Activated CD4-positive, alpha-beta T cell treated with anti-CD3 and anti-CD28 coated beads, Interleukin-10, Interleukin-2, amounts not matched to agents 100 ng/mL and 50 ng/mL, durations not matched to agents 16 hours and 8 hours (primary cell): ENCODE measurements around the gene HOXC5.
A peak's percentile ranks its signal among the peaks of the same experiment; 100 is the strongest.
"Not testable (repeated sequence)": the region's sequence is repeated elsewhere in the genome, so short reads cannot be mapped to it uniquely, and the experiment has no call there.

Experiments
- DNase-seq: peaks from one replicate; pipeline ENCODE4 v3.0.0-alpha.2; 2020

HOXC5 gene

GRCh38 chr12:54077843-54078242, 45.0 kb downstream of the HOXC5 start:
- DNase-seq: not testable (repeated sequence)

- not testable (repeated sequence) for DNase-seq
Measured at GRCh38 chr12:54079115-54079514, 46.3 kb downstream of the HOXC5 start.

GRCh38 chr12:54080008-54080924, 47.4 kb downstream of the HOXC5 start:
- DNase-seq: not testable (repeated sequence)

- not testable (repeated sequence) for DNase-seq
Measured at GRCh38 chr12:54081053-54081514, 48.2 kb downstream of the HOXC5 start.

GRCh38 chr12:54081581-54082396, 48.9 kb downstream of the HOXC5 start:
- DNase-seq: peak; percentile 9

GRCh38 chr12:54082397-54082892, 49.6 kb downstream of the HOXC5 start:
- DNase-seq: peak; percentile 23
